ENCODE measurements around the gene PAM. TPM values are rescaled to one million over a fixed set of nuclear protein-coding genes. Genes with fewer than 3 reads are reported as not detected.

The PAM gene
- total RNA-seq, 1 experiment from 2014 or later = 131 TPM

DNA sequence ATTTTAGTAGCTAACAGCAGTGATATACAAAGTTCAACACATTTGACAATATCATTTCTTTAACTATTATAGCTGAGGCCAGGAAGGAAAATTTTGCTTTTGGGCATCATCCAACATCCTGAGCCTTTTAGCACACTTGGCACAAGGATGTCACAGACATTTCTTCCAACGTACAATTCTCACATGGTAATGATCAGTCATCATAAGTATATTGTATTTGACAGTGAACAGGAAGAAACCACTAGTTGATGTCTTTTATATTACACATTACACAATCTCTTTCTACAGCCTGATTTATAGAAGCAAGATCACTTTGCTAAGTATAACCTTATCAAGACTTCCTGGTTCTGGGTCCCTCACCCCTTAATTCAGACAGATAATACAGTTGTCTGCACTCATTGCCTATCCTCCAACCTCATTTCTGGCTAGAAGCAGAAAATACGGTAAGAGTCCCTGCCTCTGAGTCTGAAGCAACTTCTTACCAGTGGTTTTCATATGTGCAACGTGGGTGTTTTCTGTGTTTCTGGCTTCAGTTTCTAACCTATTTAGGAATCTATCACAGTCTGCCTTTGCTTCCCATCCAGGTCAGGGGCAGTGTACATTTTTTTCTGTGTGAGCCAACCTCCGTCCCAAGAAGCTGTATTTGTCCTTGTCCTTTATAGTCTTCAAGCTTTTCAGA, 167.8 kb downstream of the PAM start:
- H3K4me3 ChIP-seq (ENCODE audit: low read depth in 2 of 2, low read length in 2 of 2) = no peak overlapping the region
- CTCF ChIA-PET = no interaction called here
- H3K9me3 ChIP-seq (ENCODE audit: control insufficient read depth, insufficient read depth, low read depth, low read length) = no peaks in the 10 kb centered on the region
- intact Hi-C loops (cut with micrococcal nuclease; ENCODE audit: unreplicated experiment) (no loop called here), in situ Hi-C loops (cut with HindIII; ENCODE audit: low pct_unique_long_range_greater_than_20kb, low sequenced_read_pairs) (no loop called here)
- no TSS peak for BruUV-seq (replicated peaks)
- H3K27ac ChIP-seq (ENCODE audit: low read length) = no peak overlapping the region
- no peaks in the 10 kb centered on the region for H3K4me1 ChIP-seq (ENCODE audit: control insufficient read depth, insufficient read depth, low read length)
- H3K36me3 ChIP-seq (ENCODE audit: control insufficient read depth, insufficient read depth, low read length) = no peaks in the 10 kb centered on the region; the same call in 1 of the 2 replicates
- TF ChIP-seq, protein P1, sequence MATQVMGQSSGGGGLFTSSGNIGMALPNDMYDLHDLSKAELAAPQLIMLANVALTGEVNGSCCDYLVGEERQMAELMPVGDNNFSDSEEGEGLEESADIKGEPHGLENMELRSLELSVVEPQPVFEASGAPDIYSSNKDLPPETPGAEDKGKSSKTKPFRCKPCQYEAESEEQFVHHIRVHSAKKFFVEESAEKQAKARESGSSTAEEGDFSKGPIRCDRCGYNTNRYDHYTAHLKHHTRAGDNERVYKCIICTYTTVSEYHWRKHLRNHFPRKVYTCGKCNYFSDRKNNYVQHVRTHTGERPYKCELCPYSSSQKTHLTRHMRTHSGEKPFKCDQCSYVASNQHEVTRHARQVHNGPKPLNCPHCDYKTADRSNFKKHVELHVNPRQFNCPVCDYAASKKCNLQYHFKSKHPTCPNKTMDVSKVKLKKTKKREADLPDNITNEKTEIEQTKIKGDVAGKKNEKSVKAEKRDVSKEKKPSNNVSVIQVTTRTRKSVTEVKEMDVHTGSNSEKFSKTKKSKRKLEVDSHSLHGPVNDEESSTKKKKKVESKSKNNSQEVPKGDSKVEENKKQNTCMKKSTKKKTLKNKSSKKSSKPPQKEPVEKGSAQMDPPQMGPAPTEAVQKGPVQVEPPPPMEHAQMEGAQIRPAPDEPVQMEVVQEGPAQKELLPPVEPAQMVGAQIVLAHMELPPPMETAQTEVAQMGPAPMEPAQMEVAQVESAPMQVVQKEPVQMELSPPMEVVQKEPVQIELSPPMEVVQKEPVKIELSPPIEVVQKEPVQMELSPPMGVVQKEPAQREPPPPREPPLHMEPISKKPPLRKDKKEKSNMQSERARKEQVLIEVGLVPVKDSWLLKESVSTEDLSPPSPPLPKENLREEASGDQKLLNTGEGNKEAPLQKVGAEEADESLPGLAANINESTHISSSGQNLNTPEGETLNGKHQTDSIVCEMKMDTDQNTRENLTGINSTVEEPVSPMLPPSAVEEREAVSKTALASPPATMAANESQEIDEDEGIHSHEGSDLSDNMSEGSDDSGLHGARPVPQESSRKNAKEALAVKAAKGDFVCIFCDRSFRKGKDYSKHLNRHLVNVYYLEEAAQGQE (IDR thresholded peaks at IDR 0.05; ENCODE audit: insufficient read depth in 1 of 2, low read depth in 2 of 2, low read length in 1 of 2) = no peak
- no peak for TF ChIP-seq SIN3A (IDR thresholded peaks at IDR 0.05; ENCODE audit: borderline replicate concordance, insufficient read depth, low read depth, low read length)
- no peak for TF ChIP-seq POLR2AphosphoS5 (IDR thresholded peaks at IDR 0.05; ENCODE audit: low read depth, low read length)
- TF ChIP-seq, protein P2, sequence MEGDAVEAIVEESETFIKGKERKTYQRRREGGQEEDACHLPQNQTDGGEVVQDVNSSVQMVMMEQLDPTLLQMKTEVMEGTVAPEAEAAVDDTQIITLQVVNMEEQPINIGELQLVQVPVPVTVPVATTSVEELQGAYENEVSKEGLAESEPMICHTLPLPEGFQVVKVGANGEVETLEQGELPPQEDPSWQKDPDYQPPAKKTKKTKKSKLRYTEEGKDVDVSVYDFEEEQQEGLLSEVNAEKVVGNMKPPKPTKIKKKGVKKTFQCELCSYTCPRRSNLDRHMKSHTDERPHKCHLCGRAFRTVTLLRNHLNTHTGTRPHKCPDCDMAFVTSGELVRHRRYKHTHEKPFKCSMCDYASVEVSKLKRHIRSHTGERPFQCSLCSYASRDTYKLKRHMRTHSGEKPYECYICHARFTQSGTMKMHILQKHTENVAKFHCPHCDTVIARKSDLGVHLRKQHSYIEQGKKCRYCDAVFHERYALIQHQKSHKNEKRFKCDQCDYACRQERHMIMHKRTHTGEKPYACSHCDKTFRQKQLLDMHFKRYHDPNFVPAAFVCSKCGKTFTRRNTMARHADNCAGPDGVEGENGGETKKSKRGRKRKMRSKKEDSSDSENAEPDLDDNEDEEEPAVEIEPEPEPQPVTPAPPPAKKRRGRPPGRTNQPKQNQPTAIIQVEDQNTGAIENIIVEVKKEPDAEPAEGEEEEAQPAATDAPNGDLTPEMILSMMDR (IDR thresholded peaks at IDR 0.05) = no peak
- TF ChIP-seq TCF7L2 (IDR thresholded peaks at IDR 0.05; ENCODE audit: low read depth, low read length) = no peak
- no peak for ATAC-seq
- H3K27me3 ChIP-seq (ENCODE audit: control insufficient read depth, insufficient read depth, low read length) = no peaks in the 10 kb centered on the region
- POLR2A ChIA-PET = no interaction called here
- no peak for DNase-seq (ENCODE audit: low read depth, low spot score)

DNA sequence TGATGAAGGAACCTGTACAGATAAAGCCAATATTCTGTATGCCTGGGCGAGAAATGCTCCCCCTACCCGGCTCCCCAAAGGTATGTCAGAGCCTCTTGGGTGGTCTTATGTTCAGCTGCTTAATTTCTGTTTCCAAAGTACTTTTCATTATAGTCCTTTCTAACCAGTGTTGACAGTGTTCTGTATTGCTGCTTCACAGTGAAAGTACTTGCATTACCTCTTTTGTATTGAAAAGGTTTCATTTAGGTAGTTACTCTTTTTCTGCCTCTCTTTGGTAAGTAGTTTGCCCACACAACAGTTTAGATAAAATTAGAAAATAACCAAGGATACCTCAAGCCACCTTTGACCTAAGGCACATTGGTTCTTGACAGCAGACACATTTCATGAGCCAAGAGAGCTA, 169.9 kb downstream of the PAM start:
- TF ChIP-seq TCF7L2 (IDR thresholded peaks at IDR 0.05; ENCODE audit: low read depth, low read length) (no peak), SIN3A (IDR thresholded peaks at IDR 0.05; ENCODE audit: borderline replicate concordance, insufficient read depth, low read depth, low read length) (no peak), POLR2AphosphoS5 (IDR thresholded peaks at IDR 0.05; ENCODE audit: low read depth, low read length) (no peak)
- TF ChIP-seq, protein P2 (IDR thresholded peaks at IDR 0.05) = no peak
- TF ChIP-seq, protein P1 (IDR thresholded peaks at IDR 0.05; ENCODE audit: insufficient read depth in 1 of 2, low read depth in 2 of 2, low read length in 1 of 2) = no peak
- Histone ChIP-seq H3K9me3 (ENCODE audit: control insufficient read depth, insufficient read depth, low read depth, low read length) (no peaks in the 10 kb centered on the region), H3K4me3 (ENCODE audit: low read depth in 2 of 2, low read length in 2 of 2) (no peak overlapping the region), H3K27ac (ENCODE audit: low read length) (no peak overlapping the region), H3K4me1 (ENCODE audit: control insufficient read depth, insufficient read depth, low read length) (no peaks in the 10 kb centered on the region), H3K36me3 (ENCODE audit: control insufficient read depth, insufficient read depth, low read length) (no peaks in the 10 kb centered on the region; the same call in 1 of the 2 replicates), H3K27me3 (ENCODE audit: control insufficient read depth, insufficient read depth, low read length) (no peaks in the 10 kb centered on the region)
- in situ Hi-C loops (cut with HindIII; ENCODE audit: low pct_unique_long_range_greater_than_20kb, low sequenced_read_pairs) = no loop called here
- DNase-seq (ENCODE audit: low read depth, low spot score) = no peak
- ATAC-seq = no peak
- ChIA-PET POLR2A (no interaction called here), CTCF (interaction anchor here (0.6 kb wide), 1 partner anchor 417 kb away, joined by 3 read pairs; no protein-coding TSS in a partner anchor)
- intact Hi-C loops (cut with micrococcal nuclease; ENCODE audit: unreplicated experiment) = no loop called here
- BruUV-seq (replicated peaks) = no TSS peak

Data from Panc1 (cell line).